Activated CD8-positive, alpha-beta memory T cell treated with anti-CD3 and anti-CD28 coated beads, Interleukin-2, amount 50 U/mL, for 48 hours (primary cell): ENCODE data around the gene ZBP1.

Experiments
- DNase-seq: peaks from one replicate; pipeline ENCODE4 v3.0.0-alpha.2; 2020

ZBP1 gene

DNA sequence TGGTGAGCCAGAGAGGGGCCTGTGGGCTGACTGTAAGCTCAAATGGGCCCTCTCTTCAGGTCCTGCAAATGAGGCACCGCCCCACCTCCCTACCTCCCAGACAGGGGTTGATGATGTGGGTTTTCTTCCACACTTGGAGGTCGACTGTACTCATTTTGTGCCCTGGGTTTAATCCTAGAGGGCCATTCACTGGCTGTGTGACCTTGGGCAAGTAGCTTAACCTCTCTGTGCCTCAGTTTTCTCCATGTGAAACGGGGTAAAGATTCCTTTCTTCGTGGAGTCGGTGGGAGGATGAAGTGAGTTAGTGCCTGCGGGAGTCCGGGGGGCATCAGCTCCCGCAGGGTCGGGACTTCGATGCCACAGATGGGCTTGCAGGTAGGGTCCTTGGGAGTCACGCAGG, 23.9 kb downstream of the ZBP1 start:
- DNase-seq = no peak

DNA sequence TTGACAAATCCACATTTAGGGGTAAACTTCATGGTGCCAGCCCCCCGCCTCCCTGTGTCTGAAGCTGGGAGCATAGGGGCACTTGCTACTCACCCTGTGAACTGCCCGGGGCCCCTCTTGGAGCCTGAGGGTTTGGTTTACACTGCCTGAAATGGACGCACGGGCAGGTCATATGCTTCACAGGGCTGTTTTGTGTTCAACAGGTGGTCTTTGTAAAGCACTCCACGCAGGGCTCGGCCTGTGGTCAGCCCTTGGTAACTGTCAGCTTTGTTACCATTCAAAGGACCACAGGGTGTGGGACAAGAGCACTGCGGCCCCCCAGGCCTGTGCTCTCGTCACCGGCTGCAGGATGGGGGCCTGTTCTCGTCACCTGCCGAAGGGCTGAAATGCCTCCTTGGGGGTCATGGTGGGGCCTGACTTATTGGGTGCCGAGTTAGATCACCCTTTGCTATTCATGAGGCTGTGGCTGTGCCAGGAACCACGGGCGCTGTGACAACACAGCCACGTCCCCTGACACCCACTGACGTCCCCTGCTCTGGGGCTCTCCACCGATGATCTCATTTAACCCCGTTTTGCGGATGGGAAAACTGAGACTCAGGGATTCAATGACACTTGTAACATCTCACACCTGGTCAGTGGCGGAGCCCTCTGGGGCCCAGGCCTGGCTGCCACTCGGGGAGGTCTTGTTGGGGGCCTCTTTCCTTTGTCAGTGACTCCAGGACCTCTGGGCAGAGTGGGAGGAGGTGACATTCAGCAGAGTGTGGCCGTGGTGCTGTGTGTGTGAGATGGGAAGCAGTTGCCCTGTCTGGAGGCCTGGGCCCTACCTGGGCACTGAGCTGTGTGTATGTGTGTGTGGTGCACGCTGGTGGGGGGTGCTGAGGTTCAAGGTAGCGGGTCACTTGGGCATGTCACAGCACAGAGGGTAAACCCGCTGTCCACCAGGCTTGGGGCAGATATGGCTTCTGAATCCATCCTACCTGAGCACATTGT, 24.9 kb downstream of the ZBP1 start:
- DNase-seq = no peak

- peak; percentile 90 for DNase-seq
Measured at GRCh38 chr20:57594092-57594951, 25.9 kb downstream of the ZBP1 start.

GRCh38 chr20:57593134-57593886, 26.9 kb downstream of the ZBP1 start:
- no peak for DNase-seq

- DNase-seq = no peak
Measured at GRCh38 chr20:57592263-57593092, 27.7 kb downstream of the ZBP1 start.

DNA sequence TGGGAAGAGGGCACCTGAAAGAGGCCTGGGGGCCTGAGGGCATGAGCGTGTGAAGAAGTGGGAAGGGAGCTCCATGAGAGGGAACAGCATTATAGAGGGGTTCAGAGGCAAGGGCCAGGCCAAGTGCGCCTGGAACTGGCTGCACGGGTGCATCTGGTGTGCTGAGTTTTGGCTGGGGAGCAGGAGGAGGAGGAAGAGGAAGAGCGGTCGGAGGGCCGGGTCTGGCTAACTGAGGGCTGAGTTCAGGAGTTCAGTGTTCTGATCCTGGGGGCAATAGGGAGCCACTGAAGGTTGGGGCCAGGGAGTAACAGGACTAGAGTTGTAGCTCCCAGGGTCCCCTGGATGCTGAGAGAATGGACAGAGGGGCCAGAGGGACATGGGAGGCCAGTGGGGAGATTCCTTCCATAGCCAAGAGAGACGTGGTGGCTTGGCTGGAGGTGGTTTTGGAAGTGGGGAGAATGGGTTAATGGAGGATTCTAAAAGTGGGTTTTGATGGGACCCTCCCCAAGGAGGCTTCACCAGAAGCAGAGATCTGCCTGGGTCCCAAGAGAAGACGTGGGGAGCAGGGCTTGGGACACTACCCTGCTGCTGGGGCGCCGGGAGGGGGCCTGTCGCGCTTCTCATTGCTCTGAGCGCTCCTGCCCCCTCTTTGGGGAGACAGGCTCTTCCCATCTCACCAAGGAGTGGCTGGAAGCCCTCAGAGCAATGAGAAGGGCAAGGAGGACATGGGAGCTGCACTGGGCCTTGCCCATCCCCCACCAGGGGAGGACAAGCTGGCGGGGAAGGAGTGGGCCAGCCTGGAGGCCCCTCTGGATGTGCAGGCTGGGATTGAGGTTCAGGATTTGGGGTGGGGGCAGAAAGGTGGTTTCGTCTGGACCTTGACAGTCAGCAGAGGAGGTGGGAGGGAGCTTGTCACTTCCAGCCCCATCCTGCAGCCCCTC, 28.7 kb downstream of the ZBP1 start:
- no peak for DNase-seq

DNA sequence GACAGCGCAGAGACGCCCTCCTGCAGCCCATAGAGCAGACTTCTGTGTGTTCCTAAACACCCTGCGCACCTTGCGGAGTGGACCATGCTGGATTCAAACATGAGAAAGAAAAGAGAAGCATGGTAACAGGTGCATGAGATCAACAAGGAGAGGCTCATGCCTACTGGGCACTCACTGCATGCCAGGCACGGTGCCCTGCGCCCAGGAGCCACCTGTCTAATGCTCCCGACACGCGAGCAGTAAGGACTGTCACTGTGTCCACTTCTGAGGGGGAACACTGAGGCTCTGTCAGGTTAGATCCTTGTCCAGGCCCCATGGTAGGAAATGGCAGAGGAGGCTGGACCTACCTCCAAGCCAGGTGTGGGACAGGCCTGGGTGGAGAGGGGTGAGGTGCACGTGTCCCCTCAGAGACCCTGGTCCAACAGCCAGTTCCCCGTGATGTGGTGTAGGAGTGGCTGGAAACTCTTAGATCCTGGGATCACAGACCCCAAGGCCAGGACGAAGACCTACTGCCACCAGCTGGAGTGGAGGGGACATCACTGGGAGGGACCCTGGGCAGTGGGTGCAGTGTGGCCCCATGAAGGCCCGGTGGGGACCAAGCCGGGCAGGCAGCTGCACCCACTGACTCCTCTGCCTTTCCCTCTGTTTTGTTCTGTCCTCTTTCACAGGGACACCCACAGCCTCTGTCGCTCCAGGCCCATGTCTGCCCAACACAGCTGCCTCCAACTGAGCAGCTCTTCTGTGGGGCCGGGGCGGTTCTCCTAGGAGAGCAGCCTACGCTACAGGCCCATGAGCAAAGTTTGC, 29.5 kb downstream of the ZBP1 start:
- DNase-seq = no peak

DNA sequence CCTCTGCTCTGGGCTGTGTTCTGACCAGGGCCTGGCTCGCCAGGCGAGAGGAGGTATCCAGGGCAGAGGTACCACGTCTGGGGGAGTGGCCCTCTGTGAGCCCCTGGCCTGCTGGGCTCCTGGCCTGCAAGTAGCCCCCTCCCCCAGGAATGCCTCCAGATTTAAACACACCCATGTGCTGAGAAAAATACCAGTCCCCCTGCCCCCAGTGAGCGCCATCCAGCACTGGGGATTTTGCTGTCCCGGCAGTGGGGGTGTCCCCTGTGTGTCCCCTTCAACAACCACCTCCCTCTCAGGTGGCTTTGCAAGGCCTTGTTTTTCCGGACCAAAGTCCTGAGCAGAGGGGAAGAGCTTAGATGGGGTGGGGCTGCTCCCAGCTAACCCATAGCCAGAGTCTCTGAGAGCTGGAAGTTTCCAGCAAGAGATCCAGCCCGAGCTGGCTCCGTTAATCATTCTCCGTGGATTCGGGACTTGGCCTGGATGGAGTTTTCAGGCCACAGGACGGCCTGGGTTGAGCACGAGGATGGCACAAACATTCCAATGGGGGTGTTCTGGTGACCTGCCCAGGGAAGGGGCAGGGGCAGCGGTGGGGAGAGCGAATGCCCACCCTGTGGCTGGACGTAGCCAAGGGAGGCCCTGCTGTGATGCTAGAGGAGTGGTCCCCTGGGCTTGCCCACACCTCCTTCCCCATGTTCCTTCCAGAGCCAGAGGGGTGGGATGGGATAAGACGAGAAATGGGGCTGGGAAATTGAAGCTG, 30.3 kb downstream of the ZBP1 start:
- DNase-seq = no peak

GRCh38 chr20:57589123-57589727, 31.0 kb downstream of the ZBP1 start:
- DNase-seq = no peak

- no peak for DNase-seq
Measured at GRCh38 chr20:57588596-57588995, 31.6 kb downstream of the ZBP1 start.

GRCh38 chr20:57587989-57588377, 32.2 kb downstream of the ZBP1 start:
- DNase-seq = no peak

DNA sequence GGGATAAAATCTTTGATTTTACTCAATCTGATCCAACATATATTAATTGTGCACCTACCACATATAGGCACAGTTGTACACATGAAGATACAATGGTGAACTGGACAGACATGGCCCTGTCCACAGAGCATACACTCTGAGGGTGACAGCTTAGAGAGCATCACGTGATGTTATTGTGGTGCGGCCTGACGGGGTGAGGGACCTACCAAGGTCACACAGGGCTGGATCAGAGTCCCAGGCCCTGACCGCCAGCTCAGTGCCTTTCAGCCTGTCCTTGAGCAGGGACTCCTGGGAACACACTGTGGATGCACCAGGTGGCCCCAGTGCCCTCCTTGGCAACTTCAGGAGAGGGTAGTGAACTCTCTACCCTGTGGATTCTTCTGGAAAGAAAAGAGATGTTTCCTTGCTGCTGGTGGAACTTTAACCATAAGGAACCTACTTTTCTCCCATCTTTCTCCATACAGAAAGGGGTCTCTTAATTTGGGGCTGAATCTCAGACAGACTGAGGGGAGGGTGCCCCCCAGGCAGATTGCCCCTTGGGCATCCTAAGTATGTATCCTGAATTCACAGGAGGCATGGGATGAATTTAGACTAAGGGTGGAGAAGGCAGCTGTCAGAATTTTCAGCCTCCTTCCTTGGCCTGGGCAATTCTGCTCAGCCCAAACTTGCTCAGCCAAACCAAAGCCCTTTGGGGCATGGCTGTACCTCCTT, 32.8 kb downstream of the ZBP1 start:
- DNase-seq = no peak

DNA sequence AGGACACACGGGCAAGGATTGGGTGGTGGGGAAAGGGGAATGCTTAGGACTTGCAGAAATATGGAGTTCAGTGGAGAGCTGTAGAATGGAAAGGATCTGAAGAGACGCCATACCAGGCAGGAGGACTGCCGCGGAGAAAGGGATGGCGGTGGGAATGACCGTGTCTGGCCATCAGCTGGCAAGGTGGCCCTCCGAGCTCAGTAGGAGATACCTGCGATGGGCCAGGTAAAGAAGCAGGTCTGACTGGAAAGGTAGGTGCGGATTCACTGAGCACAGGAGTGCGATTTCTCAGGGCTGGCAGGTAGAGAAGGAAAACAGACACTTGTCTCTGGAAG, 33.3 kb downstream of the ZBP1 start:
- no peak for DNase-seq

DNA sequence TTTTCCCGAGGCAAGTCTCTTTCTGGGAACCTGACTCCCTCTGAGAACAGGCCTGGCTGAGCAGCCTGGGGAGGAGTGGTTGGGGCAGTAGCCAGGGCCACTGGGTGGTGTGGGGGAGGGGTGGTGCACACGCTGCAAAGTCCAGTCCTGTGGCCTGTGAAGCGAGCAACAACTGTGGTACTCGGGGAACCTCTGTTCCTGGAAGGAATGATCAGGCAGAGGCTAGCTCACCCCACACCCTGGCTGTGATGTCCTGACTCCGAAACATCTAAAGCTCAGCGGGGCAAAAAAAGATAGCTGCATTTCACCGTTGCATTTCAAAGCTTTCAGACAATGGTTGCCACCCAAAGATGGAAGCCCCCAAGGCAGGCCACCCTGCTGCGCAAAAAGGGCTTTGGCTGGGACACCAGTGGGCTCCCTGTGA, 33.8 kb downstream of the ZBP1 start:
- DNase-seq = no peak

DNA sequence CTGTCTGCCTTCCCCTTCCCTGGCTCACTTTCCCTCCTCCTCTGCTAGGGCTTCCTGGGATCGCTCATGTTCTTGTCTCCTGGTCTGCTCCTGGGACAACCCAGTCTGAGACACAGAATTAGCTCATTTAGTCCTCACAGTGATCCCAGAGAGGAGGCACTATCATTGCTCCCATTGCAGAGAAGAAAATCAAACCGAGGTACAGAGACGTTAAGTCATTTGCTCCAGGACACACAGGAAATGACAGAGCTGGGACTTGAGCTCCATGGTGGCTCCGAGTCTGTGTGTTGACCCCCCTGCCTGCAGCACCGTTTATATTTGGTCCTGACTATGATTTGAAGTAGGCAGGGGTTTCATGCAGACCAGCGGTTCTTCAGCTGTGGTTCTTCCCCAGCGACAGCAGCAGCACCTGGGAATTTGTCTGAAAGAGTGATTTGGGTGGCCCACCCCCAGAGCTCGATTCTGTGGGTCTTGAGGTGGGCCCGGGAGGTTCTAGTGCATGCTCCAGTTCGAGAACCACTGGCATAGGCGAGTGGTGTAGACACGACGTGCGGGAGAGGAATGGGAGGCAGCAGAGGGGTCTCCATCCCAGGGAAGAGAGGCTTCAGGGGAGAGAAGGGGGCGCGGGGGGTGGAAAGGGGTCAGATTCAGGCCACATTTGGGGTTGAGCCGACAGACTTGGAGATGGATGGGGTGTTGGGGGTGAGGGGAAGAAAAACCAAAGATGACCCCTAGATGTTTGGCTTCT, 34.6 kb downstream of the ZBP1 start:
- DNase-seq = no peak

GRCh38 chr20:57584768-57585461, 35.3 kb downstream of the ZBP1 start:
- no peak for DNase-seq
